Dedifferentiated amniotic fluid mesenchymal stem cell (primary cell): ENCODE data around the gene CHPF2.

Experiments
- DNase-seq: peaks from one replicate; pipeline ENCODE4 v3.0.0-alpha.2; 2016; ENCODE audit errors: extremely low spot score

Gene CHPF2

DNA sequence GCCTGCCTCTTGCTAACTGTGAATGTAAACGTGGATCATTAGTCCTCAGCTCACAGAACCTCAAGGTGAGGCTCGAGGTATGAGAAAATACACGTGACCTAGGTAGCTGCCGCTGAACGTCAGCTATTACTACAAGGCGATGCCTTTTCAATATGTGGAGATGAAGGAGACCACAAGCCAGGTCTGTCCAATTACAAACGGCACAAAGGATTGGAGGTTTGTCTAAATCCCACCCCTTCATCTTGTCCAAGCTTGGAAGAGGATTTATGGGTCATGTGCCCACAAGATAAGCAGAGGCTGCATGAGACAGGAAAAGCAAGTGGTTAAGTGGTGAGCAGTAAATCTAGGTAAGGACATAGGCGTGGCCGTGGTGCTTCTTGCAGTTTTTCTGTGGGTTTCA lies 25.4 kb upstream of the CHPF2 start:
- DNase-seq: no peak

DNA sequence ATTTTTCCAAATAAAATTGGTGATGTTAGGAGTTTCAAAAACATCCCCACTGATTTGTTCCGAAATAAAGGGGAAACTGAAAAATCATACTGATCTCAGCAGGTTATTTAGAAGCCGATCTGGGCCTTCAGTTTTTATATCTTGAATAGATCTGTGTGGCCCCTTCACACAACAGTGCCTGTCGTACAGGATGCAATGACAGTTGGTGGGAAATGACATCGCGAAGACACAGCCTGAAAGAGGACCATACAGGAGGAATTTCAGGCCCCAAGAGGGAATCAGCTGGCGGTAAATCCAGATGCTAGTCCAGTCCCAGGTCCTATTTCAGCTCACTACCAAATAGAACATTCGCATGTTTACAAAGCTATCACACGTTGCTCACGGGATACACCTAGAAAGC lies 25.0 kb upstream of the CHPF2 start:
- no peak for DNase-seq

DNA sequence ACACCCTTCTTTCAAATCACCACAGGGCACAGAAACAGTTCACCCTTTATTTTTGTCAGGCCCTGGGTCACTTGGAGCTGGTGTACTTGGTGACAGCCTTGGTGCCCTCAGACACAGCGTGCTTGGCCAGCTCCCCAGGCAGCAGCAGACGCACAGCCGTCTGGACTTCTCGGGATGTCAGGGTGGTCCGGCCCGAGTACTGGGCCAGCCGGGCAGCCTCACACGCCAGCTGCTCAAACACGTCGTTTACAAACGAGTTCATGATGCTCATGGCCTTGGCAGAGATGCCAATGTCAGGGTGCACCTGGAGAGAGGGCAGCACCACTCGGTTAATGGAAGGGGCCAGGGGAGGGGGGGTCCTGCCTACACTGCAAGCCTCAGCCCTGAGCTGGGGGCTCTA lies 24.5 kb upstream of the CHPF2 start:
- no peak for DNase-seq

DNA sequence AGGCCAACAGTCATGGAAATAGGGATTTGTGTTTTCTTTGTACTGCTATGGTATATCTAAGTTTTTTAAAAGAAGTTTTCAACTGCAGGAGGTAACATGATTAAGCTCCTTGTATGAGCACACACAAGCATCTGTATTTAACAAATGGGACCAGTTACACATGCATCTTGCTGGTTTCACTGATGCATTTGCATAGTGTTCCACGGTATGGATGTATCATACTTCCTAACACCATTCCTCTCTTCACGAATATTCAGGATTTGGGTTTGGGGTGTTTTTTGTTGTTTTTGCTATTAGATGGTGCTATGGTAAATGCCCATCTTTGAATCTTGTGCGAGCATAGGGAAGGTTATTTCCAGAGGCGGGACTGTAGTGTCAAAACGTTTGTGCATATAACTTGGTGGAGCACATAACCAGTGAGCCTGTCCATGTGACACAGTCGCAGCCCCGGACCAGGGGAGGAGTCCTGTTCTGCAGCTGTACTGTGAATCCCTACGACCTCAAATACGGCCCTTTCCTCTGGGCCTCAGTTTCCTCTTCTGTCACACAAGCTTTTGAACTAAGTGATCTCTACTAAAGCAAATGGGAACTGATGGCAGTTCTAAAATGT lies 23.9 kb upstream of the CHPF2 start:
- DNase-seq: no peak

DNA sequence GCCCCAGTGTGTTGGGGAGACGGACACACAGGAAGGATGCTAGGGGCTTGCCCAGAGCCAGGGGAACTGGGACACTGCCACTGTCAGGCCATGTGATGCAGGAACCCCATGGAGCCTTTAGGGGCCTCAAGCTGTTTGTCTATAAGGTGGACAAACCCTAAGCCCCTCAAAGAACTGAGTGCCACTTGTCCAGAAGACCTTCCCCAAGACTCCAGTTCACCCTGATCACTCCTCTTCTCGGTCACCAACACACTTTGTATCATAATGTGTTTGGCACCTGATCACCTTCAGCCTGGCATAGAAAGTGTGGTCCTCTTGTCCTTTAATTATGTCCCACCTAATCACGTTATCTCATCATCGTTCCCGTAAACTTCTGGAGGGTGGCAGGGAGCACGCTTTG lies 22.7 kb upstream of the CHPF2 start:
- no peak for DNase-seq

DNA sequence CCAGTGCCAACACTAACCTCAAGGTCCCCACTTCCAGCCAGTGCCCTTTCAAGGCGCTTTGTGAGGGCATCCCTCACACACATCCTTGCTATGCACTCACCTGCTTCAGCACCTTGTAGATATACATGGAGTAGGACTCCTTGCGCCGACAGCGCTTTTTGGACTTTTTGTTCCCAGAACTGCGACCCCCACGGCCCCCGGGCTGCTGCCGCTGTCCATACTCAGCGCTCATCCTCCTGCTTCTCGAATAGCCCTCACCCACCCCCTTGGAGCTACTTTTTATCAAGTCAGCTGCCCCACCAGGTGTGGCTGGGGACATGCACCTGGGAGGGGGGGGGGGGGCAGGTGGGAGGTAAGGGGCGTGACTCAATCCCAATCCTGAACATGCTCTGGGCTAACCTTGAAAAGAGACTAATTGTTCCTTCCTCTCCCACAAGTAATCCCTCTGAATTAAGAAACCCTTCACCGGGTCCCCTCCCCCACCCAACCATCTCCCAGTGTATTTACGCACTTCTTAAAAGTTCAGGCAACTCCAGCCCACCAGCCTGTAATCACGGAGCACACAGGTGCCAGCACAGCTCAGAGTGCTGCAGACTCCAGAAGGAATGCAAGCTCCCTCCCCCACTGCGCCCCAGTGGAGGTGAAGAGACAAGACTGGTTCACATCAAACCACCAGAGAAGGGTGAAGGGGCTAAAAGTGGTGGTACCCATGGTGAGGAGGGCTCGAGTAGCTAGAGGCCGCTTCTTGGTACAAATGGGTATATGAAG lies 22.0 kb upstream of the CHPF2 start, which contains the start of gene H2BK1:
Gene H2BK1 (minus strand): TSS at position 402 of the 768 bp plus-strand sequence. CDS start 170 bp downstream, at position 232.
- DNase-seq: no peak

DNA sequence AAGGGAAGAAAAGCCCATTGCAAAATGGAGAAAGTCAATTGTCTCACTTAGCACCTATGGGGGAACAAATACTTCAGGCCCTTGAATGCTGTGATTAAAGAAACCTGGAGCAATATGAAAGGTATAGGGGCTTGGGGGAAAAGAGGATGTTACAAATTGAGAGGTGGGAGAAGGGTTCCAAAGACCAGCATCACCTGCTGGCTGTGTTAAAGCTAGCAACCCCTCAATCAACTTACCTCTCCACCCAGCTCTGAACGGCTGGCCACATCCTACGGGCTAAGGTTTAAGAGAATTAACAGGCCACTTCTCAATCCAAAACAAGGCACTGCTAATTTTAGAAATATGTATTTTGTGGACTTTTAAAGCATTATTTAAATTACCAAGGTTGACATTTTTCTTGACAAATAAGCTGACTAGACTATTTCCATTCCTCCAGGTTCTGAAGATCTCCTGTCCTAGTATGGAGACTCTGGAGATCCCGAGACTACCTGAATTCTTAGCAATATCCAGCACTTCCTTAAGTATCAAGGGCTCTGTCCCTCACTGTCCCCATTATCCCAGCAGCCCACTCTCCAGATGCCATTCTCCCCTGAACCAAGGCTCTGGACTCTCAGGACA lies 21.0 kb upstream of the CHPF2 start:
- no peak for DNase-seq

DNA sequence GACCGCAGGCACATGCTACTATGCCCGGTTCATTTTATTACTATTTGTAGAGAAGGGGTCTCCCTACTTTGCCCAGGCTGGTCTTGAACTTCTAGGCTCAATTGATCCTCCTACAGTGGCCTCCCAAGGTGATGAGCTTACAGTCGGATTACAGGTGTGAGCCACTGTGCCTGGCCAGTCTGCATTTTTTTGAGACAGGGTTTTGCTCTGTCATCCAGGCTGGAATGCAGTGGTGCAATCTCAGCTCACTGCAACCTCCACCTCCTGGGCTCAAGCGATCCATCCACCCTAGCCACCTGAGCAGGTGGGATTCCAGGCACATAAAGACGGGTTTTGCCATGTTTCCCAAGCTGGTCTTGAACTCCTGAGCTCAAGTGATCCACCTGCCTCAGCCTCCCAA lies 19.7 kb upstream of the CHPF2 start:
- no peak for DNase-seq

DNA sequence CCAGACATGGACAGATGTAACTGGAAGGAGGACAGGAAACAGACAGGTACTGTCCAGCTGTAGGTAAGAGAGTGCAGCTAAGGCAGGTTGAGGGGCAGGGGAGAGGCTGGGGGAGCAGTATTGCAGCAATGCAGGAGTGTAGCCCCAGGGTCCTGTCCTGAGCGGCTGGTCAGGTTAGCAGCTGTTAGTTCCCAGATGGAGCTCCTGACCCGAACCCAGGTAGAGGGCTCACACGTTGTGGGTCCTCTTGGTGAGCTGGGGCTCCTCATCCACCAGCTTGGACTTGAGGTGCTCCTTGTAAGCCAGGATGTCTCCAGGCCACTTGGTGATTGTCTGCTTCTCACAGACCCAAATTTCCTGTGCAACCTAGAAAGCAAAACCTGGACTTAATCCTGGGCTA lies 18.5 kb upstream of the CHPF2 start:
- no peak for DNase-seq

DNA sequence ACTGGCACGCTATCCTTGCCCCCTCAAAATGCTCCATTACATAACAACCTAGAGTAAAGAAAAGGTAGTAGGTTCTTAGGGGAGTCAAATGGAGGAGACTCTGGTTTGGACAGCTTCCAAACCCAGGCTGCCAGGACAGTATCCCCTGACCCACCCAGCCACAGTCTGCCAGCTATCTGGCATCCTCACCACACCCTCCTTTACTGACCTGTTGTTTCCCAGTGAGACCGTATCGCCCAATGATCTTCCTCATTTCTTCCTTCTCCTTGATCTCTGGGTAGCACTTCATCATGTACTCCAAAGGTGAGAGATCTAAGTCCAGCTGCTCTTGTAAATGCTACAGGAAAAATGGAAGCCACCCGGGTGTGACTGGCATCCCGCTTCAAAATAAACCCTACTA lies 16.9 kb upstream of the CHPF2 start:
- no peak for DNase-seq

DNA sequence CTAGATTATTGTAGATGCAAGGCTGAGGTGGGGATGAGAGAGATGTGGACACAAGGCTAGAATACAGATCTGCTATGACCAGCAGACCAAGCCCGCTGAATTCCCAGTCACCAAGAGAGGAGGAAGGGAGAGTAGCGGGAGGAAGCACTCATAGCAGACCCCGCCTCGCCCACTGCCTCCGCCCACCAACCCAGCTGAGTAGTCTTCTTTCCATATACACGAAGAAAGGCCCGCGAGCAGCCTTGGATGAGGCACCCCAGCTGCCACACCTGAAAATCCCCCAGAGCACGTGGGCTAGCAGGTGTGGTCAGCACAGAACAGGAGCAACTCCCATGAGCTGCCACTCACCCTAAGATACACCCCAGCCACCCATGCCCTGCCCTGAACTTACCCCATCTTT lies 14.1 kb upstream of the CHPF2 start:
- DNase-seq: no peak

DNA sequence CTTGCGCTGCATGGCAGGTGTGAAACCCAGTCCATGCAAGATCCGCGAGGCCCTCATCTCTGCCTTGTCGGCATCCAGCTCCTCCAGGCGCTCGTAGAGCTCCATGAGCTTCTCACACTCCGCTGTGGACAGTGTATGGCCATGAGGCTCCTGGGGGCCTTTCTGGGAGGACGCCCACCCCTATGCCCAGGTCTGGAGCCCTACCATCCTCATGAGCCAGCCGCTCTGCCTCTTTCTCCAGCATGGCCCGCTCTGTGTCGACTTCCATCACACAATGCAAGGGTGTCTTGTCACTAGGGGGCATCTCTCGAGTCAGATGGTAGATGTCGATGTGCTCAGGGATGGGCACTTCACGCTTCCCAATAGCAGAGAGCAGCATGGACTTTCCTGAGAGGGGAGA lies 8.6 kb upstream of the CHPF2 start:
- DNase-seq: no peak

DNA sequence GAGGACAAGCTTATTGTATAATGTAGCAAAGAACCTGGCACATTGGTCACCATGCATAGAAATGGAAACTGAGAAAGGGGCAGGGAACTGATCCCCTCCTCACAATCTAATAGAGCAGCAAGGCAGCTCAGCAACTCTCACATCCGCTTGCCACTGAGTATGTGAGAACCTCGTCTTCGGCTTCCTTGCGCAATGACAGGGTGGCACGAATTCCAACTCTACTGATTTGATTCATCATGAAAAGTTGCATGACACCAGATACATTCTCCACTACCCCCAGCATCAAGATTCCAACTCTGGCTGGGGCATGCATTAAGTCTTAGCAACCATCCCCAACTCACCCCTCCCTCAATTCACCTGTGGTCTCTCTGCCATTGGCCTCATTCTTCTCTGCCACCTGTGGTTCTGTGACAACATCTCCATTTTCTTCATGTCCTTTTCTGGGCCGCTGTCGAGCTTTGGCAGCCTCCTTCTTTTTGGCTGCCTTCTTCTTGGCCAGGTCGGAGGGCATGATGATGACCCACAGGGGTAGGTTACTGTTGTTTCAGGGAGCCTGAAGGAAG lies 6.3 kb upstream of the CHPF2 start:
- DNase-seq: no peak

DNA sequence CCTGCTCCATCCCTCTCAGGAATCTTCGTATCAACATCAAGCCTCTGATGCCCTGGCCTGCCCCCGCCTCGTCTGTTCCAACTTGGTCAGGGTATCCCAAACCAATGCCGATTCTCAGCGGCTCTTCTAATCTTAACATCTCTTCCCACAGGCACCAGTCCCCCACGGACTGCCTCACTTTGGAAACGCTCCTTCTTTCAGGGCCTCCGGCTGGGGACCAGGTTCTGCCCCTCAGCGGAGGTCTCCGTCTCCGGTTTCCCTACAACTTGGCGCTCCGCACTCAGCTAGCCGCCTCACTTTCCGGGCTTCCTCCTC lies 5.8 kb upstream of the CHPF2 start:
- DNase-seq: no peak

DNA sequence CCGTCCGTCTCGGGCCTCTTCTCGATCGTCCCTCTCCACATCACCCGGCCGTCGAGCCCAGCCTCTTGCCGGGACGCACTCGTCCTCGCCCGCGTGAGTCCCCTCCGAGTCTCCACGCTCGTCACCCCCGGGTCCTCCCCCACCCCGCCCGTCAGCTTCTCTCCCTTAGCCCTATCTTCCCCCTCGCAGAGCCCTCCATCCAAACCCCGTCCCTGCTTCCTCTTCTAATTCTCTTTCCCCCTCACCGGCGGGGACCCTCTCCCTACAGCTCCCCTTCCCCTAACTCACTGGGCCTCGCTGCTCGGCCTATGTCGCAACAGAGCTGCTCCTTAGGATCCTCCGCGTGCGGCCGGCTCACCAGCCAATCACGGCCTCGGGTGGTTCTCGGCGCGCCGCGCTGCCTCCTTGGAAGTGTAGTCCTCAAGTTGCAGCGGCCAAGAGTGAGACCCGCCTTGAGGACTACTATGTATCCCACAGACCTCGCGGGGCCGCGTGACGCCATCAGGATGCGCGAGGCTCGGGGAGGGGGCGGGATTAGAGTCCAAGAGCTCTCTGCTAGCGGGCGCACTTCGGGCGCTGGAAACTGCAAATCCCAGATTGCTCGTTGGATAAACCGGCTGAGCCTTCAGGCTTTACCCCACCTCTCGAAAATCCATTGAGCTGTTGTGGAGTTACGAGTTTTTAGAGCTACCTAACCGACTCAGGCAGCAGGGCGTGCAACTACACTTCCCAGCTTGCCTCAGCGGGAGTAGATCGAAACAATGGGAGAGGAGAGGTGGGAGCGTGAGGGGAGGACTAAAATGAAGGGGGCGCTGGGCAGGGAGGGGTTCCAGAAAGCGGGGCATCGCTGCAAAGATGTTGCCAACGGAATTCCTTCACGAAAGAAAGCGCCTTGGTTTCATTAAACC lies 5.2 kb upstream of the CHPF2 start, which contains the start of gene ABCF2:
Gene ABCF2 (minus strand): TSS at position 331 of the 908 bp plus-strand sequence. CDS start 747 bp downstream, outside the sequence.
- peak; percentile 99 for DNase-seq

DNA sequence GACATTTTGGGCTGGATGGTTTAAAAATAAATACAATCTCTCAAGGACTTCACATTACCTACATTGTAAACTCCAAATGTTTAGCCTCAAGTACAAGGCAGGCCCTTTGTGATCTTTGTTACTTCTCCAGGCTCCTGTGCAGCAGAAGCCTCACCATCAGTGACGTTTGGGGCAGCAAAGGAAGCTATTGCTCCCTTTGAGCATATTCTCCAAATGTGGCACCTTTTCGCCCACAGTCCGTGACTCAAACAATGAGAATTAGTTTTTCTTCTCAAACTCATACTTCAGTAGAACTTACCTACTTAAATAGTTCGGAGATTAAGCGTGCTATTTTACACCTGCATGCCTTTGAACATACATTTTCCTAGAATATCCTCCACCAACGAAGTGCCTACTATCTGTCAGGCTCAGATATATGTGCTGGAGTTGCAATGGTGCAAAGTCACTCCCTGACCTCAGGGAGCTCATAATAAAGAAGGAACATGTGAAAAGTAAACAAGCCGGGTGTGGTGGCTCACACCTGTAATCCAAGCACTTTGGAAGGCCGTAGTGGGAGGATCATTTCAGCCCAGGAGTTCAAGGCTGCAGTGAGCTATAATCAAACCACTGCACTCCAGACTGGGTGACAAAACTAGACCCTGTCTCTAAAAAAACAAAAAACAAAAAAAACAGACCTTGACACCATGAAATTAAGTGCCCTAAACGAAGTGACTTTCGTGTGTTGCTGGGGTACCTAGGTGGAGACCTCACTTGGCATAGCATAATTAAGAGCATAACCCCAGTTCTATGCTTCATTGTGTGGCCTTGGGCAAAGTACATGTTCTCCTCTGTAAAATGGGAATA lies 4.0 kb upstream of the CHPF2 start:
- no peak for DNase-seq

DNA sequence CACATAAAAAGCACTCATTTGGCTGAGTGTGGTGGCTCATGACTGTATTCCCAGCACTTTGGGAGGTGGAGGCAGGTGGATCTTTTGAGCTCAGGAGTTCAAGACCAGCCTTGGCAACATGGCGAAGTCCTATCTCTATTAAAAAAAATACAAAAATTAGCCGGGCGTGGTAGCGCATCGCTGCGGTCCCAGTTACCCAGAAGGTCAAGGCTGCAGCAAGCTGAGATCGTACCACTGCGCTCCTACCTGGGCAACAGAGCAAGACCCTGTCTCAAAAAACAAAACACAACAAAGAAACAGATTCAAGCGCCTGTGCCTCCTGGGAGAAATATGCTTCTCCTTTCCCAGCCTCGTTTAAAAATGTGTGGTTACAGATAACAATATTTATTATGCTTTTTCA lies 3.0 kb upstream of the CHPF2 start:
- DNase-seq: no peak

DNA sequence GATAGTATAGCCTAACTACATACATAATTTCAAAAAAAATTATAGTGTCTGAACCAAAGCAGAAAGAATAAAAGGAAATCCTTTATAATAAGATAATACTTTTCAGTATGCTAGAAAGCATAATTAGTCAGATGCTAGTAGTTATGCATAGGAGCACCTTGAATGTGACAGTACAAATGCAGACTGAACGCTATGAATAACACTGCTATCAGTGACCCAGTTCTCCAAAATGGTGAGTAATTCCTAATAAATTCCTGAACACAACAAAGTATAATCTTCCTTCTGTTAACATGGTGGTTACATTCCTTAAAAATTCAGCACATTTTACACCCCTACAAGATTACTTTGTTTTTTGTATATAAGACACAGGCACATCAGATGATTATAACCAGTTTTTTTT lies 1.2 kb upstream of the CHPF2 start:
- no peak for DNase-seq

DNA sequence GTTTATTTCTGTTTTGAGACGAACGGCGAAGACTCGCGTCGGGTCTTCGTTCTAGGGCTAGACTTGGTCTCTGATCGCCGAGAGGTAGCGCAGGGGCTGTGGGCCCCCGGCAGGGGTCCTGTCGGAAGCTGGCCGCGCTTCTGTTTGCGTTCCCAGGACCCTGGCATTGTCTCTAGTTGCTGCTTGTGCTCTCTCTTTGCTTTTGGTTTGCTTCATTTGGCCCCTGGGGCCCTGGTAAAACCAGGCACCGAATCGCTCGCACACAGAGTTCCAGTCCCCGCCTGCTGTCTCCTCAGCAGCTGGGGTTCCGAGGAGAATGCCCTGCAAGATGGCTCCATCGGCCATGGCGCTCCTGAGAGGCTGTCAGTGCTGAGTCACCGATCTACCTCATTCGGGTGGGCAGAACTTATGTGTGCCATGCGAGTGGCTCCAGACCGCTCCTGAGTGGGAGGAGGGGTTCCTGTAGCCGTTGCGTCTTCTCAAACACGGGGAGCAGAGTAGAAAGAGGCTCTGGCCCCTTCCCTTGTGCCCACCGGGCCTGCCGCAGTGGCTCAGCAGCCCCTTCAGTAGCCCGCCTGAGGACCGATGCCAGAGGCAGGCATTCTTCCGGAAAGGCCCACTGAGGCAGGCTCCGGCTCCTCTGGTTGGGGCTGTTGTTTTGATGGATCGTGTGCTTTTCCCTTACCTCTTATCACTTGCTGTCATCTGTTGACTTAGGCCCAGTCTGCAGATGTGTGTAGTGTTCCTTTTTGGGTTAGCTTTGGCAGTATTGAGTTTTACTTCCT lies 826 bp downstream of the CHPF2 start:
- DNase-seq: peak; percentile 73

DNA sequence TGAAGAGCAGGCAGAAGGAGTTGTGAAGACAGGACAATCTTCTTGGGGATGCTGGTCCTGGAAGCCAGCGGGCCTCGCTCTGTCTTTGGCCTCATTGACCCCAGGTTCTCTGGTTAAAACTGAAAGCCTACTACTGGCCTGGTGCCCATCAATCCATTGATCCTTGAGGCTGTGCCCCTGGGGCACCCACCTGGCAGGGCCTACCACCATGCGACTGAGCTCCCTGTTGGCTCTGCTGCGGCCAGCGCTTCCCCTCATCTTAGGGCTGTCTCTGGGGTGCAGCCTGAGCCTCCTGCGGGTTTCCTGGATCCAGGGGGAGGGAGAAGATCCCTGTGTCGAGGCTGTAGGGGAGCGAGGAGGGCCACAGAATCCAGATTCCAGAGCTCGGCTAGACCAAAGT lies 1.5 kb downstream of the CHPF2 start:
- DNase-seq: no peak
